LNCaP clone FGC (cell line): ENCODE results near the gene TMEM185A.
"Not testable (repeated sequence)": the region's sequence is repeated elsewhere in the genome, so short reads cannot be mapped to it uniquely, and the experiment has no call there.

Experiments
- DNase-seq: peaks from one replicate; pipeline ENCODE4 v3.0.0-alpha.2; 2011; ENCODE audit warnings: low read depth
- H3K4me3 ChIP-seq: 2 replicates; pipeline ENCODE4 v1.5.1; 2011; ENCODE audit warnings: mild to moderate bottlenecking, low read depth, low read length, control low read depth
- TF ChIP-seq, protein P1 (sequence below): IDR thresholded peaks from 2 replicates; pipeline ENCODE4 v1.5.1; 2012; ENCODE audit warnings: mild to moderate bottlenecking; ENCODE audit not compliant: control insufficient read depth, insufficient read depth; ENCODE audit errors: extremely low read depth

TMEM185A gene

DNA sequence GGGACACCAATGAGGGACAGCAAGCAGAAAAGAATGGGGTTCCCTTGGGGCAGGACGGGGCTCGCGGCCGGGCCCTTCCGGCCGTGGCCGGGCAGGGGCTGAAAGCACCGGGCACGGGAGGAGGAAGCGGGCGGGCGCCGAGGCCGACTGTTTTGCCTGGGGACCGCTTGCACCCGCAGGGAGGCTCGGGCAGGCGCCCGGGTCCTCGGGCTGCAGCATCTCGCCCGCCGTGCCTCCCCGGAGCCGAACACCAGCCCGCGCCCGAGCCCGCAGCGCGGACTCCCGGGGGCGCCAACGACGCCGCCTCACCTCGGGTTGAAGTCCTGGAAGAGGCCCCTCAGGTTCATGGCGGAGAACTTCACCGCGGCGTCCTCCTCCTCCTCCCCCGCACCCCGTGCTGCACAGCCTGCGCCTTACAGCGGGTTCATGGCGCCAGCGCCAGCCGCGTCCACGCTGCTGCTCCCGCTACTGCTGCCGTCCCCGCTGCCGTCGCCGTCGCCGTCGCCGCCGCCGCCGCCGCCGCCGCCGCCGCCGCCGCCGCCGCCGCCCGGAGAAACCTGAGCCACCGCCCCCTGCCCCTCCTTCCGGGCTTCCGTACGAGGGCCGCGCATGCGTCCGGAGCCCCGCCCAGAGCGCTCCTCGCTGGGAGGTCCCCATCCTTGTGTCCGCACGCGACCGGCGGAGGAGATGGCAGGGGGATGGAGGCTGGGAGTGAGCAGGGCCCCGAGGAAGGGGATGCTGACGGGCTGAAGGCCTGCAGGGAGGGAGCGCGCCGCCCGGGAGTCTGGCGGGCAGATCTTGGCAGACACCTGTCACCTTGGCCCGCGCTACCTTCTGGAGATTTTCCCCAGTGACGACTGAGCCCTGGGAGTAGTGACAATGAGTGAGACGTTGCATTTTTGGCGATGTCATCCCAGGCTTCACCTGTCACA, at the start of gene TMEM185A:
TMEM185A (minus strand) TSS at position 559 of the 932 bp plus-strand sequence; CDS start at position 347, 212 bp downstream.
- H3K4me3 ChIP-seq = peak within 1 kb of the TSS; percentile 60
- TF ChIP-seq, protein P1, sequence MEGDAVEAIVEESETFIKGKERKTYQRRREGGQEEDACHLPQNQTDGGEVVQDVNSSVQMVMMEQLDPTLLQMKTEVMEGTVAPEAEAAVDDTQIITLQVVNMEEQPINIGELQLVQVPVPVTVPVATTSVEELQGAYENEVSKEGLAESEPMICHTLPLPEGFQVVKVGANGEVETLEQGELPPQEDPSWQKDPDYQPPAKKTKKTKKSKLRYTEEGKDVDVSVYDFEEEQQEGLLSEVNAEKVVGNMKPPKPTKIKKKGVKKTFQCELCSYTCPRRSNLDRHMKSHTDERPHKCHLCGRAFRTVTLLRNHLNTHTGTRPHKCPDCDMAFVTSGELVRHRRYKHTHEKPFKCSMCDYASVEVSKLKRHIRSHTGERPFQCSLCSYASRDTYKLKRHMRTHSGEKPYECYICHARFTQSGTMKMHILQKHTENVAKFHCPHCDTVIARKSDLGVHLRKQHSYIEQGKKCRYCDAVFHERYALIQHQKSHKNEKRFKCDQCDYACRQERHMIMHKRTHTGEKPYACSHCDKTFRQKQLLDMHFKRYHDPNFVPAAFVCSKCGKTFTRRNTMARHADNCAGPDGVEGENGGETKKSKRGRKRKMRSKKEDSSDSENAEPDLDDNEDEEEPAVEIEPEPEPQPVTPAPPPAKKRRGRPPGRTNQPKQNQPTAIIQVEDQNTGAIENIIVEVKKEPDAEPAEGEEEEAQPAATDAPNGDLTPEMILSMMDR = no peak
- DNase-seq = no peak

GRCh38 chrX:149681182-149681581, 49.6 kb upstream of the TMEM185A start:
- DNase-seq = no peak
- H3K4me3 ChIP-seq = no peak overlapping the region
- TF ChIP-seq, protein P1 = no peak

GRCh38 chrX:149679164-149679678, 47.6 kb upstream of the TMEM185A start:
- not testable (repeated sequence) for DNase-seq, H3K4me3 ChIP-seq

DNA sequence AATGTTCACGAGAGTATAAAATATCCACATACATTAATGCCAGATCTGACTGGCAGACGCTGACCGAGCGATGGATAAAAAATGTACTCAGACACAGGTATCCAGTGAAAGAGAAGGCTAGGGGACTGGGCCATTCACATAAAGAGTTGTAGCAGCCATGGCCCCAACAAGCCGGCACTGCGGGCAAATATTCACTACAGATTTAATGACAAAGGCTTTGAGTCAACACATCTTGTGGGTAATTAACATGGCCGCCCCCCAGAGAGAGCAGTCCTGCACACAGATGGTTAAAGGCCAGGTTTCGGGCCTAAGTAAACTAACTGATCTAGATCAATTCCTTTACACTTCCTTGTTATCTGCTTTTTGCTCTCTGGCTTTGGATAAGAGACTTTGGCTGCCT, 44.0 kb upstream of the TMEM185A start:
- not testable (repeated sequence) for H3K4me3 ChIP-seq, DNase-seq

DNA sequence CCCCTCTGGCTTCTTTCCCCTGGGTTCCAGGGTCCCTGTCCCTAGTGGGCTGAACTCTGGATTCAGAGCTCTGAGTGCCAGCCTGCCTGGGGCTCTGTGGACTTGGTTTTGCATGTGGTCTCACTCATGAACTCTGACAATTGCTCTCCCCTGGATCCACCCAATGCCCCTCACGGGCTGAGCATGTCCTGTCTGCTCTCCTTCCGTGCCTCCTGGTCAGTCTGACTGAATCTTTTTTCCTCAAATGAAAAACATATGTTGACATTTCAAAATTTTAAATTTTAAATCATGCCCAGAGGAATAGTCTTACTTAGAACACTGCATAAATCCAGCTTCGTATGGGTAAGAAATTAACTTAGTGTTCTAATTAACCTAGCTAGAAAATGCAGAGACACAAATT, 43.5 kb upstream of the TMEM185A start:
- not testable (repeated sequence) for DNase-seq, H3K4me3 ChIP-seq

DNA sequence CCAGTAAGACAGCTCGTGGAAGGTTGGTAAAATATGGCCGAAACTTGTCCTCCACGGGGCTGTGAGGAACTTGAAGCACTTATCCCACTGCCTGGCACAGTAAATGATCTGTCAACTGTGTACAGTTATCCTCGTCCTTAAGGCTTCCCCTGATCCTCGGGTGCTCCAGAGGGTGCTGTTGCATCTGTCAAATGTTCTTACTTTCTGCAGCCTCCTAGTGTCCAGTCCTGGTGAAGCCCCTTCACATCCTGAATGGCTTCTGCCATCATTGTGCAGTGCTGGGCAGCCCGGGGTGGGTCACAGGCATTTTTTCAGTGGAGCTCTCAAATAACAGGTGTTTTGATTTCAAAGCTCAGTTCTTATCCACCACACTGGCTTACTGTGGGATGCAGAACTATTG, 29.0 kb upstream of the TMEM185A start:
- not testable (repeated sequence) for DNase-seq, H3K4me3 ChIP-seq

DNA sequence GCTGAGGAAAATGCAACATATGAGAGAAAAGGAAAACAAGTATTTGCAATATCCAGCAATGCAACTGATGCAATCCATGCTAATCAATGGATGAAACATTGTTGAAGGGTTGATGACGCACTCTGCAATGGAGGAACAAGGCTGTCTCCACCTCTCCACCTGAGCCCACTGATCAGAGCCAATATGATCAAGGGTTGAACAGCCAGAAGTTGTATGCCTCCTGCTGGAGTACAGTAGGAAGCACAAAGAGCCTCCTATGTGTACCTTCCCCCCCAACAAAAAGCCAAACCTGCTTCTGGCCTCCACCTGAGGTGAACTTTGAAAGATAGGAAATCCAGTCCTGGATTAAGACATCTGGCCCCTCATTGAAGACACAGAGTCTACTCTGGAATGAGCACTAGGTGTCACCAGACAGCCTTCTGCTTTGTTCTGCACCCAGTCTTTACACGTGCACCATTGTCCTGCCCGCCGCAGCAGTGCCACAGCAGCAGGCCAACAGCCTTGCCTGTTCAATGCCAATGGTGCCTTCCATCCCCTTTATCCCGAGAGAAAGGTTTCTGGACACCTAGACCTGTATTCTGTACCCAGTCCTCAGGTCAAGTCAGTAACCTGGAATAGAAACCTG, 24.8 kb upstream of the TMEM185A start:
- H3K4me3 ChIP-seq, DNase-seq: not testable (repeated sequence)

DNA sequence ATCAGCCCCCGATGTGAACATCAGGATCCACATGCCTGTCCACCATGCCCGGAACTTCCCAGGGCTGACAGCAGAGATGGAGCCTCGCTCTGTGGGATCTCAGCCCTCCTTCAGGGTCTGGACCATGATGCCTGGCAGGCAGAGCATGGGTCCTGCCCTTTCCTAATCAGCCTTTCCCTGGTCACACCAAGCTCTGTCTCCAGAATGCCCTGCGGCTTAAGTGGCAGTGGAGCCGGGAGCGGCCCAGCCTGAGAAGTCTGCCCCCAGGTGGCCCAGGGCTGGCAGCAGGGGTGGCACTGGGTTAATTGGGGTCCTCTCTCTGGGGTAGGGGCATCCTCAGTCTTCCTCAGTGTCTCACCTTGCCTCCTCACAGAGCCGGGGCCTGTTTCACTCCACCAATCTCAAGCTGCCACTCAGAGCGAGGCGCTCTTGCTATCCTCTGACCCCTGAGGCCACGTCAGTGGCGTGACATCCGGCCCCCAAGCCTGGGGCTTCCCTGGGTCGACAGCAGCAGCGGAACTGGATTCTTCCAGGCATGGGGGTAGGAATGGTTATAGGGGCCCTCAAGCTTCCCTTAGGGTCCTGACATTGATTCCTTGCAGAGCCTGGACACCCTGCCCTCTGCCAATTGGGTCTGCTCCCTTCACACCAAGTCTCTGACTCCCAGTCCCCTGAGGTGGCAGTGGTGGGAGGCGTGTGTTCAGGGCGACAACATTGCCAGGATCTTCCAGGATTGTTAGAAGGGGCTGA, 20.8 kb upstream of the TMEM185A start:
- DNase-seq = no peak
- TF ChIP-seq, protein P1 = no peak
- H3K4me3 ChIP-seq = no peak overlapping the region

DNA sequence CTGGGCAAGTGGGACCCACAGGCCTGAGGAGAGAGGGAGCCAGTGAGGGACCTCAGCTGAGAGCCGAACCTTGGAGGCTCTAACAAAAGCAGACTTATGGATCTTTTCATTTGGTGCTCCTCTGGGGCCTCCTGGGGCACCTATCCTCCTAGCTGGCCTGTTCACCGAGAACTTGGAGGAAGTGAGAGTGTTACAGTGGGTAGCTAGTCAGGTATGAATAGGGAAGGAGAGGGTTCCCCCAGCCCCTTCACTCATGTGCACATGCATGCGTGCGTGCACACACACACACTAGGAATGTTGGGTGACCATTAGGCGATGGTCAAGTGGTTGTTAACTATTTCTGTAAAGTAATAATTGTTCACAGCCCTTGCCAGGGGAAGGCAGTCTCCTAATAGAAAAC, 18.6 kb upstream of the TMEM185A start:
- TF ChIP-seq, protein P1 = no peak
- DNase-seq = no peak
- H3K4me3 ChIP-seq = no peak overlapping the region
